GM21390 (cell line): Measurements from ENCODE around the gene ARHGAP8.

ENCODE experiments used
- ATAC-seq: cut with Tn5 transposase; IDR thresholded peaks from one replicate; pipeline ENCODE4 v1.9.1; 2021; ENCODE audit not compliant: unreplicated experiment

ARHGAP8 gene

GRCh38 chr22:44752285-44753188 lies at the start of gene ARHGAP8:
Gene ARHGAP8 (plus strand): TSS chr22:44752575. CDS start chr22:44786528, 33,953 bp downstream.
- ATAC-seq, result no peak

GRCh38 chr22:44703255-44703870 lies 49.0 kb upstream of the ARHGAP8 start:
- ATAC-seq, result no peak

- no peak for ATAC-seq
Measured at GRCh38 chr22:44704159-44705021, 48.0 kb upstream of the ARHGAP8 start.

GRCh38 chr22:44705022-44705297 lies 47.4 kb upstream of the ARHGAP8 start:
- no peak for ATAC-seq

- no peak for ATAC-seq
Measured at GRCh38 chr22:44706488-44706887, 45.9 kb upstream of the ARHGAP8 start.

GRCh38 chr22:44707178-44707577 lies 45.2 kb upstream of the ARHGAP8 start:
- no peak for ATAC-seq

GRCh38 chr22:44707752-44708151 lies 44.6 kb upstream of the ARHGAP8 start:
- ATAC-seq, result no peak

- no peak for ATAC-seq
Measured at GRCh38 chr22:44709881-44710392, 42.4 kb upstream of the ARHGAP8 start.

- no peak for ATAC-seq
Measured at GRCh38 chr22:44710474-44711240, 41.7 kb upstream of the ARHGAP8 start.

- no peak for ATAC-seq
Measured at GRCh38 chr22:44711241-44711560, 41.2 kb upstream of the ARHGAP8 start.

GRCh38 chr22:44711690-44712555 lies 40.5 kb upstream of the ARHGAP8 start:
- no peak for ATAC-seq

GRCh38 chr22:44712962-44713361 lies 39.4 kb upstream of the ARHGAP8 start:
- no peak for ATAC-seq

GRCh38 chr22:44714703-44715350 lies 37.5 kb upstream of the ARHGAP8 start:
- no peak for ATAC-seq

GRCh38 chr22:44718418-44718817 lies 34.0 kb upstream of the ARHGAP8 start:
- no peak for ATAC-seq

GRCh38 chr22:44719586-44720368 lies 32.6 kb upstream of the ARHGAP8 start:
- ATAC-seq, result no peak

- no peak for ATAC-seq
Measured at GRCh38 chr22:44721213-44721612, 31.2 kb upstream of the ARHGAP8 start.

- no peak for ATAC-seq
Measured at GRCh38 chr22:44722611-44723010, 29.8 kb upstream of the ARHGAP8 start.

- no peak for ATAC-seq
Measured at GRCh38 chr22:44723801-44724200, 28.6 kb upstream of the ARHGAP8 start.

- ATAC-seq, result no peak
Measured at GRCh38 chr22:44724416-44724815, 28.0 kb upstream of the ARHGAP8 start.
